ENCODE data around the gene LPP.

DNA sequence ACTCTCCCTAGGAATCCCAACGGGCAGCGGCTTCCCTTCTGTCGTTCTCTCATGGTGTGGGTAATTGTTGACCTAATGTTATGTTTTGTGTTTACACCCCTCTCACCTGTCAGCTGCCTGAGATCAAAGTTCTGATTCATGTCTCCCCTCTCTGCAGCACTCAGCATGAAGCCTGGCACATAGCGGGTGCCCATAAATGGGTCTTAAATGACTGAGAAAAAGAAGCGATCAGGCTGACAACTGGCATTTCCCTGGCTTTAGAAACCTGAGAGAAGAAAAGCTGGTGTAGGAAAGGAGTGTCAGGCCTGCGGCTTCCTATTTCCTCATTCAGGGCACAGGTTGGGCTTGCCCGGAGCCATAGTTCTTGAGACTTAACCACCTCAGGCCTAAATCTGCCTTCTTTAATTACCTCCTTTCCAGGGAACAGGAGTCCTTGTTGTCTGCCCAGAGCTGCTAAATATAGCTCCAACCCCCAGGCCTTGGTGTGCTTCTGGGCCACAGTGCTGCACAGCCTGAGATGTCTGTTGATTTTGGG, 31.8 kb downstream of the LPP start:
- TF ChIP-seq, protein P1, sequence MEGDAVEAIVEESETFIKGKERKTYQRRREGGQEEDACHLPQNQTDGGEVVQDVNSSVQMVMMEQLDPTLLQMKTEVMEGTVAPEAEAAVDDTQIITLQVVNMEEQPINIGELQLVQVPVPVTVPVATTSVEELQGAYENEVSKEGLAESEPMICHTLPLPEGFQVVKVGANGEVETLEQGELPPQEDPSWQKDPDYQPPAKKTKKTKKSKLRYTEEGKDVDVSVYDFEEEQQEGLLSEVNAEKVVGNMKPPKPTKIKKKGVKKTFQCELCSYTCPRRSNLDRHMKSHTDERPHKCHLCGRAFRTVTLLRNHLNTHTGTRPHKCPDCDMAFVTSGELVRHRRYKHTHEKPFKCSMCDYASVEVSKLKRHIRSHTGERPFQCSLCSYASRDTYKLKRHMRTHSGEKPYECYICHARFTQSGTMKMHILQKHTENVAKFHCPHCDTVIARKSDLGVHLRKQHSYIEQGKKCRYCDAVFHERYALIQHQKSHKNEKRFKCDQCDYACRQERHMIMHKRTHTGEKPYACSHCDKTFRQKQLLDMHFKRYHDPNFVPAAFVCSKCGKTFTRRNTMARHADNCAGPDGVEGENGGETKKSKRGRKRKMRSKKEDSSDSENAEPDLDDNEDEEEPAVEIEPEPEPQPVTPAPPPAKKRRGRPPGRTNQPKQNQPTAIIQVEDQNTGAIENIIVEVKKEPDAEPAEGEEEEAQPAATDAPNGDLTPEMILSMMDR (IDR thresholded peaks at IDR 0.05): no peak
- no peak for TF ChIP-seq ZFX (IDR thresholded peaks at IDR 0.05; ENCODE audit: borderline replicate concordance)

Data from 22Rv1 (cell line).